Right lobe of liver (tissue), 4 donors: Measurements from ENCODE around the gene CLDN5.

Experiments used
- POLR2A ChIP-seq: fragments of 450-650 bp; IDR thresholded peaks from one replicate; pipeline ENCODE4 v1.6.1; 2017; ENCODE audit warnings: antibody characterized with exemption, mild to moderate bottlenecking
- TF ChIP-seq, protein P1 (sequence below), 4 donors: fragments of 200-600 bp in 3 of 4; fragments of 450-650 bp in 1 of 4; IDR thresholded peaks; one replicate each; pipeline versions ENCODE4 v1.5.1 to v1.8.0; 2016 to 2022; ENCODE audit warnings: antibody characterized with exemption in 4 of 4, mild to moderate bottlenecking in 2 of 4
- donor health status: DM: no; HTN: no; CAD: no.
- donor health status: DM: no; HTN: no; CAD: no.
- donor health status: DM: no; HTN: yes; CAD: no.

- TF ChIP-seq, protein P1, sequence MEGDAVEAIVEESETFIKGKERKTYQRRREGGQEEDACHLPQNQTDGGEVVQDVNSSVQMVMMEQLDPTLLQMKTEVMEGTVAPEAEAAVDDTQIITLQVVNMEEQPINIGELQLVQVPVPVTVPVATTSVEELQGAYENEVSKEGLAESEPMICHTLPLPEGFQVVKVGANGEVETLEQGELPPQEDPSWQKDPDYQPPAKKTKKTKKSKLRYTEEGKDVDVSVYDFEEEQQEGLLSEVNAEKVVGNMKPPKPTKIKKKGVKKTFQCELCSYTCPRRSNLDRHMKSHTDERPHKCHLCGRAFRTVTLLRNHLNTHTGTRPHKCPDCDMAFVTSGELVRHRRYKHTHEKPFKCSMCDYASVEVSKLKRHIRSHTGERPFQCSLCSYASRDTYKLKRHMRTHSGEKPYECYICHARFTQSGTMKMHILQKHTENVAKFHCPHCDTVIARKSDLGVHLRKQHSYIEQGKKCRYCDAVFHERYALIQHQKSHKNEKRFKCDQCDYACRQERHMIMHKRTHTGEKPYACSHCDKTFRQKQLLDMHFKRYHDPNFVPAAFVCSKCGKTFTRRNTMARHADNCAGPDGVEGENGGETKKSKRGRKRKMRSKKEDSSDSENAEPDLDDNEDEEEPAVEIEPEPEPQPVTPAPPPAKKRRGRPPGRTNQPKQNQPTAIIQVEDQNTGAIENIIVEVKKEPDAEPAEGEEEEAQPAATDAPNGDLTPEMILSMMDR (IDR thresholded peaks at IDR 0.05) = no peak
- TF ChIP-seq POLR2A = no peak
Measured at GRCh38 chr22:19507534-19507861, 16.7 kb downstream of the CLDN5 start.
